GM06990 (cell line): ENCODE measurements around the gene NODAL.

Experiments
- DNase-seq: peaks from one replicate; pipeline ENCODE4 v3.0.0-alpha.2; 2011; ENCODE audit not compliant: insufficient read length; ENCODE audit errors: extremely low read depth
- H3K27me3 ChIP-seq: replicated peaks from 2 replicates; pipeline ENCODE4 v1.6.0; 2011; ENCODE audit warnings: low read length; ENCODE audit not compliant: control insufficient read depth, insufficient read depth
- H3K36me3 ChIP-seq: 2 replicates; pipeline ENCODE4 v1.5.1; 2011; ENCODE audit warnings: low read length; ENCODE audit not compliant: control insufficient read depth, insufficient read depth
- H3K4me3 ChIP-seq: replicated peaks from 2 replicates; pipeline ENCODE4 v1.5.1; 2011; ENCODE audit warnings: low read depth, mild to moderate bottlenecking, control low read depth, low read length
- TF ChIP-seq, protein P1 (sequence below): IDR thresholded peaks from 2 replicates; pipeline ENCODE4 v1.5.1; 2011; ENCODE audit warnings: low read length, control low read depth, mild to moderate bottlenecking, inconsistent platforms; ENCODE audit not compliant: insufficient read depth, poor library complexity, severe bottlenecking

Gene NODAL

DNA sequence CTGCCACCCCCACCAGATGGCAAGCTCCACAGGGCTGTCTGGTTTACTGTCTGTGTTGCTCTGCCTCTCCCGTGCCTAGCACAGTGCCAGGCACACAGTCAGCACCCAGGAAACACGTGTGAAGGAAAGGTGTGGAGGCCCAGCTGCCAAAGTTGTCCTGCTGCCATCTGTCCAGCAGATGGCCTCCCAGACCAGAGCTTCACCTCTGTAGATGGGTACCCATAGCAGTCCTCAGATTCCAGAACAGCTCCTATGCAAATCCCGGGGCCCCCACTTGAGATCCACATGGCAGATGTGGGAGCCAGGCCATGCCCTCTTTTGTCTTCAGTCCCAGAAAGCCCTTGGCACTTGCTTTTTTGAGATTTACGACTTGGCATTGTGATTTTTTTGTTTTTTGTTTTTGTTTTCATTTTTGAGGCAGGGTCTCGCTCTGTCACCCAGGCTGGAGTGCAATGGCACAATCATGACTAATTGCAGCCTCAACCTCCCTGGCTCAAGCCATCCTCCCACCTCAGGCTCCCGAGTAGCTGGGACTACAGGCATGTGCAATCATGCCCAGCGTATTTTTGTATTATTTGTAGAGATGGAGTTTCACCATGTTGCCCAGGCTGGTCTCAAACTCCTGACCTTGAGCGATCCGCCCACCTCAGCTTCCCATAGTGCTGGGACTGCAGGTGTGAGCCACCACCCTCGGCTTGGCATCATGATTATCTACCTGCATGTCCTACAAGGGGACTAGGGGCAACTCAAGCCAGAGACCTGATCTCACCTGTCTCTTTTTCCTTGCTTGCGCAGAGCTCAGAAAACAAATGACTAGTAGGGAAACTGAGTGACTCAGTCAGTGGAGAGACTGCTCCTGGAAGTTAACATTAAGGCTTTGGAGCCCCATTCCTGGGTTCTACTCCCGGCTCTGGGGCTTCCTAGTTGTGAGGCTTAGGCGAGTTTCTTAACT lies 20.2 kb upstream of the NODAL start:
- DNase-seq = no peak
- TF ChIP-seq, protein P1, sequence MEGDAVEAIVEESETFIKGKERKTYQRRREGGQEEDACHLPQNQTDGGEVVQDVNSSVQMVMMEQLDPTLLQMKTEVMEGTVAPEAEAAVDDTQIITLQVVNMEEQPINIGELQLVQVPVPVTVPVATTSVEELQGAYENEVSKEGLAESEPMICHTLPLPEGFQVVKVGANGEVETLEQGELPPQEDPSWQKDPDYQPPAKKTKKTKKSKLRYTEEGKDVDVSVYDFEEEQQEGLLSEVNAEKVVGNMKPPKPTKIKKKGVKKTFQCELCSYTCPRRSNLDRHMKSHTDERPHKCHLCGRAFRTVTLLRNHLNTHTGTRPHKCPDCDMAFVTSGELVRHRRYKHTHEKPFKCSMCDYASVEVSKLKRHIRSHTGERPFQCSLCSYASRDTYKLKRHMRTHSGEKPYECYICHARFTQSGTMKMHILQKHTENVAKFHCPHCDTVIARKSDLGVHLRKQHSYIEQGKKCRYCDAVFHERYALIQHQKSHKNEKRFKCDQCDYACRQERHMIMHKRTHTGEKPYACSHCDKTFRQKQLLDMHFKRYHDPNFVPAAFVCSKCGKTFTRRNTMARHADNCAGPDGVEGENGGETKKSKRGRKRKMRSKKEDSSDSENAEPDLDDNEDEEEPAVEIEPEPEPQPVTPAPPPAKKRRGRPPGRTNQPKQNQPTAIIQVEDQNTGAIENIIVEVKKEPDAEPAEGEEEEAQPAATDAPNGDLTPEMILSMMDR = peak; percentile 85
- H3K4me3 ChIP-seq = no peak overlapping the region

DNA sequence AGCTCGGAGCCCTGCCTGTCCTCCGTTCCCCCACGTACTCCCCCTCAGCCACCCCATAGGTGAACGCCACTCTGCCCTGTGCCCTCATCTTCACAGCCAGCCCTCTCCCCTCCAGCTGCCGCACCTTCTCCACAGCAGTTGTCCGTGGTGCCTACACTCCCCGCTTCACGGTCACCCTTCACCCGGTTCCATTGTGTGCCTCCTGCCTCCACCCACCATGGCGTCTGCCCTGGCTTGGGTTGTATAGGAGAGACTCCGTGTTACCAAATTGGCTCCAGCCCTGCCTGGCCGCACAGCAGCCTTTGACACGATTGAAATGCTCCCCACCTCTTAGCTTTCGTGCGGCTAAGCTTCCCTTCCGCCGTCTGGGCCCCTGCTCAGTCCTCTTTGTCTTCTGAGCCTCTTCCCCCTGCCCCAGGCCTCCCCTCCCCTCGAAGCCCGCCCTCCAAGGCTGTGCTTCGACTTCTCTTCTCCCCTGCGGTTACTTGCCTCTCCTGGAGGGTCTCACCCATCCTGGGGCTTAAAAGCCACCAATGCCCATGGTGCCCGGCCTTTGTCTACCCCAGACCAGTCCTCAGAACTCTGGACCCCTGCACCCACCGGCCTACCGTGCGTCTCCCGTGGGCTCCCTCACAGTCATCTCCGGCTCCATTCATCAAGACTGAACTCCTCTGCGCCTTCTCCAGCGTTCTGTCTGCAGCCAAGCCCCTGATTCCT lies 18.5 kb upstream of the NODAL start:
- TF ChIP-seq, protein P1 = no peak
- no peak overlapping the region for H3K4me3 ChIP-seq
- no peak for DNase-seq

More for the DNA sequence above, 20.2 kb upstream of the NODAL start:
- no peaks in the 10 kb centered on the region for H3K36me3 ChIP-seq
- H3K27me3 ChIP-seq = no peaks in the 10 kb centered on the region; the same call in 1 of the 2 replicates

DNA sequence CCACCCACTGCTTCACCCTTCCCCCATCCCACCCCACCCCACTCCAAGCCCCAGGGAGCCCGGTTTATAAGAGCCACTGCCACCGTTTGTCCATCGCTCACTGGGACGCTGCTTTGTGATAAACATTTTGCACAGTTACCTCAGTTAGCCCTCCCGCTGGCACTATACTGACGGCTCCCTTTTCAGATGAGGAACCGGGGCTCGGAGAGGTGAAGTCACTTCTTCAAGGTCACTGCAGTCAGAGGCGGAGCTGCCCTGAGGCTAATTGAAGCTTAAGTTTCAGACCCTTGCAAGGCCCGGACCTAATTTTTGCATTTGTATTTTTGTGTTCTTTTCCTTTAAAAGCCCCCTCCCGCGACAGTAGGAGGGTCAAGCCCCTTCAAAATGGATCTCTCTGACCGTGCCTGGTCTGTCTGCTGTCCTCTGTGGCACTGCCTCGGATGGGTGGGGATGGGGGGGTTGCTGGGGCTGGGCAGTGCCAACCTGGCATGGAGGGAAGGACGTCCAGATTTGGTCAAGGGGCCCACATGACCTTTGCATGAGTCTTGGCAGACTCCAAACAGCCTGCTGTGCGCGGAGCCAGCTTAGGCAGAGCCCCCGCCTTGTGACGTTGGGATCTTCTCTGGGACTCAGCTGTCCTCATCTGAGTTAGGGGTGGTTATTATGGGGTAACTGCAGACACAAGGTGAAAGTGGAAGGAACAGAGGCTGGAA lies 17.7 kb upstream of the NODAL start:
- TF ChIP-seq, protein P1 = no peak
- H3K27me3 ChIP-seq = no peaks in the 10 kb centered on the region; the same call in 1 of the 2 replicates
- no peaks in the 10 kb centered on the region for H3K36me3 ChIP-seq
- no peak for DNase-seq
- no peak overlapping the region for H3K4me3 ChIP-seq

More for the DNA sequence above, 18.5 kb upstream of the NODAL start:
- no peaks in the 10 kb centered on the region; the same call in 1 of the 2 replicates for H3K27me3 ChIP-seq
- no peaks in the 10 kb centered on the region for H3K36me3 ChIP-seq

DNA sequence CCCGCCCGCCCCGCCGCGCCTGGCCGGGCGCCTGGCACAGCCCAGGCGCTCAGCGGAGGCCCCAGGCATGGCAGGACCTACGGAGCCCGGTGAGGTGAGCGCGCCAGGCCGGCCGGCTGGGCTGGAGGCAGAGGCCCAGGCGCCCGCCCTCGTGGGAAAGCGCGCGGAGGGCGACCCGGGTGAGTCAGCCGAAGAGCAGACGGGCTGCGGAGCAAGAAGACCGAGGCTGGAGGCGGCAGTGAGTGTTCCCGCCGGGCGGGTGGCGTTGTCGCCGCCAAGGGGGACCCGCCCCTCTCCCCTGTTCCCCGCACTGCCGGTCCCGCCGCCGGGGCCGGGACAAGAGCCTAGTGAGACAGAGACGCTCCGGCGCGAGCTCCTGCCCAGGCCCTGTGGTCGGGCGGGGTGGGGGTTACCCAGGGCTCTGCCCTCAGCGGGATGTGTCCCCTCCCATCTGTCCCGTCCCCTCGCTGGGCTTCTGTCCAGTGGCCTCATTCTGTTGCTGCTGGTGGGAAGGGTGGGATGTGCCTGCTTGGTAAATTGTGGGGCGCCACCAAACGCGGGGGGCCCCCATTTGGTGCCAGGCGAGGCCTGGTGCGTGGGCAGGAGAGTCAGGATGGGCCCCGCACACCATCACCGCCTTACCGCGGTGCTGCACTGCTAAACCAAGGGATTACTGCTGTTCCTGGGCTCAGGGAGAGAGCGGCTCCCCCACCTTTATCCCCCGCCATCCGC lies 17.0 kb upstream of the NODAL start:
- TF ChIP-seq, protein P1 = no peak
- no peak for DNase-seq
- H3K27me3 ChIP-seq = no peaks in the 10 kb centered on the region; the same call in 1 of the 2 replicates
- H3K4me3 ChIP-seq = no peak overlapping the region
- no peaks in the 10 kb centered on the region for H3K36me3 ChIP-seq

DNA sequence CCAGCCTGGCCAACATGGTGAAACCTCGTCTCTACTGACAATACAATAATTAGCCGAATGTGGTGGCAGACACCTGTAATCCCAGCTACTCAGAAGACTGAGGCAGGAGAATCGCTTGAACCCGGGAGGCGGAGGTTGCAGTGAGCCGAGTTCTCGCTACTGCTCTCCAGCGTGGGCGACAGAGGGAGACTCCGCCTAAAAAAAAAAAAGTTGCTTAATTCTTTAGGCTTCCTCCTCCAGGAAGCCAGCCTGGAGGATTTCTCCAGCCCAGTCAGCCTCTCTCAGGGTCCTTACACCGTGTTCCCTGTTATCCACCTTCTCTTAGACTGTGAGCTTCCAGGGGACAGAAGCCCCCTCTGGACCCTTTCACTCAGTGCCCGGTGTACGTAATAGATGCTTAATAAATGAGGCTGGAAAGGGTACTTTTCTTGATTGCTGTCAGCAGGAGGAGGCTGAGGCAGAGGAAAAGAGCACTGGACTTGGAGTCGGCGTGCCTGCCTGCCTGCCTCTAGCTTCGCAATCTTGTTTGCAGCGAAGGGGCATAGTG lies 16.4 kb upstream of the NODAL start:
- H3K4me3 ChIP-seq = no peak overlapping the region
- H3K36me3 ChIP-seq = no peaks in the 10 kb centered on the region
- no peak for DNase-seq
- H3K27me3 ChIP-seq = no peaks in the 10 kb centered on the region; the same call in 1 of the 2 replicates
- TF ChIP-seq, protein P1 = no peak
